GM18873 (cell line): Measurements from ENCODE around the gene PRPF40B.

Source experiments
- ATAC-seq: cut with Tn5 transposase; IDR thresholded peaks from one replicate; pipeline ENCODE4 v1.9.1; 2021; ENCODE audit warnings: mild to moderate bottlenecking, moderate library complexity, moderate number of reproducible peaks; ENCODE audit not compliant: unreplicated experiment, low FRiP score

The PRPF40B gene

GRCh38 chr12:49635036-49635435 lies 11.7 kb downstream of the PRPF40B start:
- ATAC-seq = no peak

- ATAC-seq = no peak
Observed at GRCh38 chr12:49635656-49636055, 12.3 kb downstream of the PRPF40B start.

GRCh38 chr12:49636574-49636973 lies 13.2 kb downstream of the PRPF40B start:
- ATAC-seq = no peak

GRCh38 chr12:49636979-49637755 lies 13.8 kb downstream of the PRPF40B start:
- ATAC-seq = no peak

DNA sequence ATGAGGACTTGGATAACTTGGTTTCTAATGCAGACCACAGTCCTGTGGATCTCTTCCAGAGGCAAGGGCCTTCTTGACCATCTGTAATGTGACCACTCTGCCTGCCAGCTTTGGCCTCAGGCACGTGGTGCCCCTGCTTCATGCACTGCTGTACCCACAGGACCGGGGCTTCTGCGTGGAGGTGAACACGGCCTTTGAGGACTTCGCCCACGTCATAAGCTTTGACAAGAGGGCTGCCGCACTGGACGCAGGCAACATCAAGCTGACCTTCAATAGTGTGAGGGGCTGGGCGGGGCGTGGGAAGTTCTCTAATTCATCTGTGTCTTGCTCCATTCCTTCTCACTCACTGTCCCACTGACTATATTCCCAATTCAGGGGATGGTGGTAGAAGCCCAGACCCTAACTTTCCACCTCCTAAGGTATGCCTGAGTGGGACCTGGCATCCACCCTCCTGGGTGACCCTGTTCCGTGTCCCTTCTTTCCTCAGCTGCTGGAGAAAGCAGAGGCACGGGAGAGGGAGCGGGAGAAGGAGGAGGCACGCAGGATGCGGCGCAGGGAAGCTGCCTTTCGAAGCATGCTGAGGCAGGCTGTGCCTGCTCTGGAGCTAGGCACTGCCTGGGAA lies 18.5 kb downstream of the PRPF40B start:
- no peak for ATAC-seq

GRCh38 chr12:49642370-49642802 lies 19.0 kb downstream of the PRPF40B start:
- no peak for ATAC-seq

DNA sequence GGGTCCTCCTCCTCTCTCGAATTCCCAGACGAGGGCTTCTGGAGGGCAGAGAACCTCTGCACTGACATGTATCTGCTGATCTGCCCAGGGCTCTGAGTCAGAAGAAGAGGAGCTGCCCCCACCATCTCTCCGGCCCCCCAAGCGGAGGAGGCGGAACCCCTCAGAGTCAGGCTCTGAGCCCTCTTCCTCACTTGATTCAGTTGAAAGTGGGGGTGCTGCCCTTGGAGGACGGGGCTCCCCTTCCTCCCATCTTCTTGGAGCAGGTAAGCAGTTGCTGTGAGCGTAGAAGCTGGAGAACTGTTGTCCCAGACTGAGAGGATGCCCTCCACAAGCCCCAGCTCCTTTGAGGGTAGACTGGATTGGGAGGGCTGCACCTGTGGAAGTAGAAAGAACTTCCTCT lies 19.8 kb downstream of the PRPF40B start:
- no peak for ATAC-seq

DNA sequence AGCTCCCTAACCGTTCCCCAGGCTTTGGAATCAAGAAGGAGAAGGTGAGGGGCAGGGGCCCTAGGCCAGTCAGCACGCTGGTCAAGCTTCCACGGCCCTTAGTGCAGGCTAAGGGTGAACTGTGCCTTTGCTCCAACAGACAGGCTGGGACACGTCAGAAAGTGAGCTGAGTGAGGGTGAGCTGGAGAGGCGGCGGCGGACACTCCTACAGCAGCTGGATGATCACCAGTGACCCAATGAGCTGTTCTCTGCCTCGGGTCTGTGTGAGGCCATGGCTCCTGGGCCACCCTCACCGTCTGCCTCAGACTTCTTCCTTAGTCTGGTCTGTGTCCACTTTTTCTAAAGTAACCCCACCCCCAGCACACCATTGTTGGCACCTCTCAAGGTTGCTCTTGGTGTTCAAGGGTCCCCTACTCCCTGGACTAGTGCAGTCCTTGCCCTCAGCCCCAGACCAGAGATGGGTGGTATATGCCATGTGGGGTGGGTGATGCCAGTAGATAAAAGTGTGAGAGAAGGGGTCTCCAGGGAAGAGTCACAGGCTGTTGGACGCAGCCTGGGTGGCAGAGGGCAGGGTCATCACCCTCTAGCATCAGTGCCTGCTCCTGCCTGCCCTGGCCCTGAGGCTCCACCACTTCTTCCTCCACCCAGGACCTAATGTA lies 20.7 kb downstream of the PRPF40B start:
- ATAC-seq = no peak

DNA sequence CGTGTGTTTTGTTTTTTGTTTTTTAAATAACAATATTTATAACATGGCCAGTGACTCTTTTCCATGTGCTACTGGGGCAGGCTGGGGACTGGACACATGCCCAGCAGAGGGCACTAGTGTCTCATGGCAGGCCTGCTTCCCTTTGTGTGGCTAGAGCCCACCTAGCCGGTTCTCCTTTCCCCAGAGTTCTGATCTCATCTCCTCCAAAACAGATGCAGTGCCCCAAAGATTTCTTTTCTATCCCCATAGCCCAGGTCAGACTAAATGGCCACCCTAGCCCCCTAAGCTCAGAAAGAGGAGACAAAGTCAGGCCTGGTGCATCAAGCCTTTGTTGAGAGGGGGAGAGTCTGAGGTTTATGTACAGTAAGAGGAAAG lies 21.2 kb downstream of the PRPF40B start:
- ATAC-seq = no peak

- ATAC-seq = no peak
Observed at GRCh38 chr12:49645146-49646039, 22.0 kb downstream of the PRPF40B start.

DNA sequence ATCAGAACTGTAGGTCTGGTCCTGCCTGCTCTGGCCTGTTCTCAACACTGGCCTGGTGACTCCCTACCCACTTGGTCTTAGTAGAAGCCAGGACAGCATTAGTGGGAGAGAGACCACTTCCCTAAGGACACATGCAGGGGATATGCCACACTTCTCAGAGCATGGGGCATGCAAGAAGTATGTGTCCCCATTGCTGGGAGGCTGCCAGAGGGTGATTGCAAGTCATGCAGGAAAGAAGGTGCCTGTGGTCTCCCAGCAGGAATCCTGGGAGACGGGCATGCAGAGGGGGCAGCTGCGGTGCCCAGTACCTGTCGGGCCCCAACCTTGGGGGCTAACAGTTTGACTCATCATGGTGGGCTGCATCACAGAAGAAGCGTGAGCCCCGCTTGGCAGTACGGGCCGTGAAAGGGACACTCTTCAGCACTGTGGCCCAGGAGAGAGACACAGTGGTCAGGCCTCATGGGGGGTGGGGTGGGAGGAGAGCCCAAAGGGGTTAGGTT lies 23.0 kb downstream of the PRPF40B start:
- no peak for ATAC-seq

DNA sequence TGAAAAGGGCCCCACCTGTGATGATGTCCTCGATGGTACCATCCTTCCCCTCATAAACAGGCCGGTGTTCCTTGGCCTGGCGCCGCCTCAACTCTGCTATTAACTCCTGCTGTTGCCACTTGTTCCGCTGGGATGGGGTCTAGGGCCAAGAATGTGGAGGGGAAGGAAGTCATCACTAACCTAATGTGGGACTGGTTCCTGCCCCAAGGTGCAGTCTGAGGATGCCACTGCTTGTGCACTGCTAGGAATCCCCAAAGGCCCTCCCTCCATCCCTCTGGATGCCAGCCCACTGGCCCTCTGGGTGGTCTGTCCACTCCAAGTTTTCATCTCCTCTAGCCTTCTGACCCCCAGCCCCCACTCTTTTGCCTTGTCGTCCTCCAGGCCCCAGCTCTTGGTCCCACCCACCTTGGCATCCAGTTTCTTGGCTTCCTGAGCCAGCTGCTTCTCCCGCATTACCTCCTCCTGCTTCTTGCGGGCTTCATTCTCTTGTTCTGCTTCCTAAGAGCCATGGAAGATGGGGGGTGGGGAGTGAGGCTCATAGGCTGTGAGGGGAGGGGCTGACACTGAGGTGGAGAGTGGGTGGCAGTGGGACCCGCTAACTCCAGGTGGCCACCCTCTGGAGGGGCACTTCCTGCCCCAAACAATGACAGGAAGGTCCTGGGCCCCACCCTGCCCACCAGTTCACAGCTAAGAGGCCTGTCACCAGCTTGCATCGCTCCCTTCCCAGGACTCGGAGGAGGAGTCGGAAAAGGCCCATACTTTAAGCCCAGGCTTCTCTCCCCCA lies 23.7 kb downstream of the PRPF40B start:
- ATAC-seq = no peak

DNA sequence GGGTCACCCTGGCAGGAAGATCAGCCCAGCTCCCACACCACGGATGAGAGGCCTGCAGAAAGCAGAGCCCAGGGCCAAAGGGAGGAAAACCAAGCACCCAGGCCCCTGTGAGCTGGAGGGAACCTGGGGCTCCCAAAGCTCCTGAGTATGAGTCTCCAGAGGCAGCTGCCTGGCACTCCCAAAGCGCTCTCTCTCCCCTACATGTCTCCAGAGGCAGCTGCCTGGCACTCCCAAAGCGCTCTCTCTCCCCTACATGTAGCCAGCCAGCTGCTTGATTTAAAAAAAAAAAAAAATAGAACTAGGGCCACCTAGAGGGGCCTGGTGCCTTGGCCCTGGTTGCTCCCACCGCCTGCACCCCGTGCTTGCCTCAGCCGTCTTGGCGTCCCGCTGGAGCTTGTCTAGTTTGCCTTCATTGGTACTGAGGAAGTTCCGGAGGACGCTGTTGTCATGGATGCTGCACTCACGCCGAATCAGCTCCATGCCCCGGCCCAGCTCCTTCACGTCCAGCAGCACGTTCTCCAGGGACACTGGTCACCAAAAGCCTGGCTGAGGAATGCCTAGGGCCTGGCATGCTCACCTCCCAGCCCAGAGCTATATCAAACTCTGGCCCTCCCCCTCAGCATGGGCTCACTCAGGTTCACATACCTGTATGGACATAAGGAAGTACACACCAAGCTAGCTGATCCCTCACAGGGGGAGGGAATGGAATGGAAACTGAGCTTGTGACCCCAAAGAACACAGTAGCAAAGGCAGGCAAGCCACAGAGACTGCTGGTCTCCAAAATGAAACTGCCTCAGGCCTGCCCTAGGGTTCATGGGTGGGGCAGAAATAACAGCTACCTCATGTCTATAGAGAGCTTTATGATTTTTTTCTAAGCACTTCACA lies 24.7 kb downstream of the PRPF40B start:
- no peak for ATAC-seq

GRCh38 chr12:49648712-49649003 lies 25.3 kb downstream of the PRPF40B start:
- ATAC-seq = no peak

GRCh38 chr12:49649445-49649844 lies 26.1 kb downstream of the PRPF40B start:
- no peak for ATAC-seq

DNA sequence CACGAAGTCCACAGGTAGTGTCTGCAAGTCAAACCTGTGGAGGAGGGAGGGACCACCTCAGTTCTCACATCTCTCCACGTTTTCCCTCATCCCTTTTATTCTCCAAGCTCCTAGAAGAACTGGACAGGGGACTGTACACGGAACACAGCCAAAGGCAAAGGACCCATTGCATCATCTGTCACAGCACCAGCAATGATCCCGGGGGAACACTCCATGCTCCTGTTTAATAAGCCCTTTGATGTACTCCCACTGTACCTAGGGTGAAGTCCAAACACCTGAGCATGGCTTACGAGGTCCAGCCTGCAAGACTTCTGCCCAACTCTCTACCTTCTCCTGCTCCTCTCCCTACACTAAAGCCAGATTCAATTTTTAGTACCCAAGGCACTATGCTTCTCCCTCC lies 26.5 kb downstream of the PRPF40B start:
- ATAC-seq = no peak

DNA sequence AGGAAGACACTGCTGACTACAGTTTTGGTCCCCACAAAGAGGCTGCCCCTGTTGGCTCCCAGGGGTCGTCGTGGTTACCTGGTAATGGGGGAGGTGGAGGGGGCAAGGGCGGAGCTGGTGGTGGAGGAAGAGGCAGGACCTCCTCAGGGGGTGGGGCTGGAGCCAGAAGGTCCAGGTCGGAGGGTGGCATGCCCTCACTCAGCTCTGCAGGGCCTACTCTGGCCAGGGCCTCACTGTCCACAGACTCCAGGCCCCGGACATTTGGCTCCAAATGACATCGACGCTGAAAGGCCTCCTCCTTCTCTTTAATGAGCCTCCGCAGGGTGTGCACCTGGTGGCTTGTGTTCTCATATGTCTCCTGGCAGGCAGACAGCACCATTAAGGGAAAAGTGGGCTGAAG lies 28.5 kb downstream of the PRPF40B start:
- ATAC-seq = no peak

- ATAC-seq = no peak
Observed at GRCh38 chr12:49652921-49653520, 29.7 kb downstream of the PRPF40B start.

DNA sequence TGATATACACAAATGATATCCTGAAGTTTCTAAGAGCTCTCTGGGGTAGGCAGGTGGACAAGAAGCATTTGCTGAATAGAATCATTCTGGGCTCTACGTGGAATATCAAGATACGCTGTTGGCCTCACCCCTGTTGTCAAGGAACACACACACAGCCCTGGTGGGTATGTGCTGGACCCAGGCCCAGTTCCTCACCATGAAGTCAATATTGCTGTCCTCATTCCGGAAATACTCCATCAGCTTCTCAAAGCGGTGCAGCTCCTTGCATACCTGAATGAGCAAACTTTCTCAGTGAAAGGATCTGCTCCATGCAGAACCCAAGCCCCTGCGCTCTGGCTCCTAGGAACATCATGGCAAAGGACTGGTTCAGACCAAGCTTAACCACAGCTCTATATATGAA lies 31.4 kb downstream of the PRPF40B start:
- no peak for ATAC-seq
